ENCODE measurements around the gene LGMN. TPM values are rescaled to one million over a fixed set of nuclear protein-coding genes. Genes with fewer than 3 reads are reported as not detected.
A peak's percentile ranks its signal among the peaks of the same experiment; 100 is the strongest.

LGMN gene
- total and polyA plus RNA-seq, 3 experiments from 2014 or later: 6.0 to 7.0 (median 7.0) TPM

GRCh38 chr14:92660571-92660970 is 87.9 kb downstream of the LGMN start:
- Mint-ChIP-seq H3K36me3 (peaks cover 4 to 92% (median 43%) of the 10 kb centered on the region in 3 donors), H3K27me3 (no peaks in the 10 kb centered on the region), H3K4me3 (peak overlapping the region in 1 of 7 donors; percentile 35), H3K27ac (peak overlapping the region in 7 of 8 donors; percentile 54 to 86 (median 75)), H3K4me1 (peaks cover 71 to 86% (median 75%) of the 10 kb centered on the region in 3 donors), H3K9me3 (no peaks in the 10 kb centered on the region)
- Histone ChIP-seq H3K4me1 (ENCODE audit: insufficient read depth, low read length) (peaks cover 90% of the 10 kb centered on the region), H3K36me3 (ENCODE audit: insufficient read depth, low read length) (peaks cover 48% of the 10 kb centered on the region), H3K27ac (ENCODE audit: low read depth, low read length) (no peak overlapping the region), H3K4me3 (ENCODE audit: low read length) (no peak overlapping the region), H3K27me3 (ENCODE audit: insufficient read depth, low read length, poor library complexity, severe bottlenecking) (no peaks in the 10 kb centered on the region), H3K9me3 (ENCODE audit: low read length) (no peaks in the 10 kb centered on the region)
- ChIA-PET POLR2A (no interaction called here), CTCF (no interaction called here)
- DNase-seq: peak in 1 of 5 donors; percentile 25

GRCh38 chr14:92659765-92660561 is 88.5 kb downstream of the LGMN start:
- CTCF ChIA-PET: interaction anchor here (1.4 kb wide), 1 partner anchor 9 kb away, joined by 4 read pairs; no protein-coding TSS in a partner anchor
- H3K36me3 ChIP-seq (ENCODE audit: insufficient read depth, low read length): peaks cover 45% of the 10 kb centered on the region
- no peaks in the 10 kb centered on the region for H3K27me3 ChIP-seq (ENCODE audit: insufficient read depth, low read length, poor library complexity, severe bottlenecking)
- H3K4me3 Mint-ChIP-seq: peak overlapping the region in 2 of 7 donors; percentile 3 to 35
- peak in 1 of 5 donors; percentile 10 for DNase-seq
- H3K27me3 Mint-ChIP-seq: no peaks in the 10 kb centered on the region
- POLR2A ChIA-PET: no interaction called here
- H3K4me1 ChIP-seq (ENCODE audit: insufficient read depth, low read length): peaks cover 90% of the 10 kb centered on the region
- peaks cover 8 to 93% (median 47%) of the 10 kb centered on the region in 3 donors for H3K36me3 Mint-ChIP-seq
- peaks cover 74 to 89% (median 77%) of the 10 kb centered on the region in 3 donors for H3K4me1 Mint-ChIP-seq
- H3K27ac Mint-ChIP-seq: peak overlapping the region; percentile 37 to 97 (median 78)
- H3K9me3 Mint-ChIP-seq: no peaks in the 10 kb centered on the region
- H3K9me3 ChIP-seq (ENCODE audit: low read length): no peaks in the 10 kb centered on the region
- no peak overlapping the region for H3K4me3 ChIP-seq (ENCODE audit: low read length)
- peak overlapping the region; percentile 14 for H3K27ac ChIP-seq (ENCODE audit: low read depth, low read length)

GRCh38 chr14:92658684-92659083 is 89.7 kb downstream of the LGMN start:
- Mint-ChIP-seq H3K27me3 (no peaks in the 10 kb centered on the region), H3K27ac (peak overlapping the region; percentile 65 to 97 (median 83)), H3K36me3 (peaks cover 8 to 87% (median 44%) of the 10 kb centered on the region in 3 donors), H3K9me3 (no peaks in the 10 kb centered on the region), H3K4me1 (peaks cover 74 to 90% (median 75%) of the 10 kb centered on the region in 3 donors), H3K4me3 (peak overlapping the region in 2 of 7 donors; percentile 25 to 45)
- H3K4me1 ChIP-seq (ENCODE audit: insufficient read depth, low read length): peaks cover 81% of the 10 kb centered on the region
- H3K36me3 ChIP-seq (ENCODE audit: insufficient read depth, low read length): peaks cover 40% of the 10 kb centered on the region
- DNase-seq: no peak
- H3K4me3 ChIP-seq (ENCODE audit: low read length): no peak overlapping the region
- H3K27ac ChIP-seq (ENCODE audit: low read depth, low read length): no peak overlapping the region
- H3K27me3 ChIP-seq (ENCODE audit: insufficient read depth, low read length, poor library complexity, severe bottlenecking): no peaks in the 10 kb centered on the region
- ChIA-PET POLR2A (no interaction called here), CTCF (interaction anchor here (1.4 kb wide), 1 partner anchor 8 kb away, joined by 4 read pairs; no protein-coding TSS in a partner anchor)
- H3K9me3 ChIP-seq (ENCODE audit: low read length): no peaks in the 10 kb centered on the region

GRCh38 chr14:92658160-92658559 is 90.3 kb downstream of the LGMN start:
- Mint-ChIP-seq H3K4me3 (peak overlapping the region in 5 of 7 donors; percentile 5 to 45 (median 40)), H3K27me3 (no peaks in the 10 kb centered on the region), H3K36me3 (peaks cover 13 to 87% (median 43%) of the 10 kb centered on the region in 3 donors), H3K9me3 (no peaks in the 10 kb centered on the region), H3K4me1 (peaks cover 78 to 93% (median 79%) of the 10 kb centered on the region in 3 donors), H3K27ac (peak overlapping the region; percentile 41 to 95 (median 81))
- no peaks in the 10 kb centered on the region for H3K9me3 ChIP-seq (ENCODE audit: low read length)
- peaks cover 37% of the 10 kb centered on the region for H3K36me3 ChIP-seq (ENCODE audit: insufficient read depth, low read length)
- no peak overlapping the region for H3K4me3 ChIP-seq (ENCODE audit: low read length)
- H3K4me1 ChIP-seq (ENCODE audit: insufficient read depth, low read length): peaks cover 76% of the 10 kb centered on the region
- peak in 1 of 5 donors; percentile 39 for DNase-seq
- no peak overlapping the region for H3K27ac ChIP-seq (ENCODE audit: low read depth, low read length)
- H3K27me3 ChIP-seq (ENCODE audit: insufficient read depth, low read length, poor library complexity, severe bottlenecking): no peaks in the 10 kb centered on the region
- ChIA-PET CTCF (no interaction called here), POLR2A (no interaction called here)

GRCh38 chr14:92657457-92658142 is 90.8 kb downstream of the LGMN start:
- Histone ChIP-seq H3K27me3 (ENCODE audit: insufficient read depth, low read length, poor library complexity, severe bottlenecking) (no peaks in the 10 kb centered on the region), H3K4me1 (ENCODE audit: insufficient read depth, low read length) (peaks cover 70% of the 10 kb centered on the region), H3K9me3 (ENCODE audit: low read length) (no peaks in the 10 kb centered on the region), H3K27ac (ENCODE audit: low read depth, low read length) (no peak overlapping the region), H3K36me3 (ENCODE audit: insufficient read depth, low read length) (peaks cover 35% of the 10 kb centered on the region), H3K4me3 (ENCODE audit: low read length) (no peak overlapping the region)
- peak in 1 of 5 donors; percentile 39 for DNase-seq
- no peaks in the 10 kb centered on the region for H3K27me3 Mint-ChIP-seq
- H3K9me3 Mint-ChIP-seq: no peaks in the 10 kb centered on the region
- POLR2A ChIA-PET: no interaction called here
- H3K27ac Mint-ChIP-seq: peak overlapping the region in 7 of 8 donors; percentile 63 to 95 (median 89)
- CTCF ChIA-PET: interaction anchor here (0.7 kb wide), 1 partner anchor 88 kb away, joined by 3 read pairs; no protein-coding TSS in a partner anchor
- H3K36me3 Mint-ChIP-seq: peaks cover 13 to 83% (median 39%) of the 10 kb centered on the region in 3 donors
- peaks cover 76 to 95% (median 79%) of the 10 kb centered on the region in 3 donors for H3K4me1 Mint-ChIP-seq
- peak overlapping the region in 5 of 7 donors; percentile 23 to 58 (median 37) for H3K4me3 Mint-ChIP-seq

GRCh38 chr14:92656306-92657081 is 91.9 kb downstream of the LGMN start:
- POLR2A ChIA-PET: no interaction called here
- H3K4me1 Mint-ChIP-seq: peaks cover 77 to 95% (median 80%) of the 10 kb centered on the region in 3 donors
- H3K27ac Mint-ChIP-seq: peak overlapping the region; percentile 65 to 99 (median 88)
- peaks cover 65% of the 10 kb centered on the region for H3K4me1 ChIP-seq (ENCODE audit: insufficient read depth, low read length)
- H3K9me3 ChIP-seq (ENCODE audit: low read length): no peaks in the 10 kb centered on the region
- DNase-seq: peak in 1 of 5 donors; percentile 43
- H3K27ac ChIP-seq (ENCODE audit: low read depth, low read length): no peak overlapping the region
- CTCF ChIA-PET: interaction anchor here (0.7 to 1.4 kb wide), 4 partner anchors 43 to 109 kb away, joined by 3 read pairs; no protein-coding TSS in a partner anchor
- peak overlapping the region; percentile 64 for H3K4me3 ChIP-seq (ENCODE audit: low read length)
- peaks cover 0 to 1% of the 10 kb centered on the region in 2 donors for H3K27me3 Mint-ChIP-seq
- H3K36me3 ChIP-seq (ENCODE audit: insufficient read depth, low read length): peaks cover 25% of the 10 kb centered on the region
- H3K9me3 Mint-ChIP-seq: no peaks in the 10 kb centered on the region
- H3K4me3 Mint-ChIP-seq: peak overlapping the region; percentile 49 to 95 (median 76)
- H3K36me3 Mint-ChIP-seq: peaks cover 13 to 78% (median 34%) of the 10 kb centered on the region in 3 donors
- no peaks in the 10 kb centered on the region for H3K27me3 ChIP-seq (ENCODE audit: insufficient read depth, low read length, poor library complexity, severe bottlenecking)

- peaks cover 19% of the 10 kb centered on the region for H3K36me3 ChIP-seq (ENCODE audit: insufficient read depth, low read length)
- H3K9me3 ChIP-seq (ENCODE audit: low read length): no peaks in the 10 kb centered on the region
- peaks cover 63% of the 10 kb centered on the region for H3K4me1 ChIP-seq (ENCODE audit: insufficient read depth, low read length)
- peak in 1 of 5 donors; percentile 41 for DNase-seq
- H3K27ac ChIP-seq (ENCODE audit: low read depth, low read length): no peak overlapping the region
- H3K27me3 Mint-ChIP-seq: peaks cover 0 to 3% of the 10 kb centered on the region in 2 donors
- ChIA-PET CTCF (interaction anchor here (1.3 to 1.4 kb wide), 2 partner anchors 66 to 108 kb away, joined by 3 read pairs; no protein-coding TSS in a partner anchor), POLR2A (no interaction called here)
- peak overlapping the region; percentile 64 for H3K4me3 ChIP-seq (ENCODE audit: low read length)
- H3K4me1 Mint-ChIP-seq: peaks cover 80 to 97% (median 83%) of the 10 kb centered on the region in 3 donors
- H3K27me3 ChIP-seq (ENCODE audit: insufficient read depth, low read length, poor library complexity, severe bottlenecking): no peaks in the 10 kb centered on the region
- H3K27ac Mint-ChIP-seq: peak overlapping the region; percentile 65 to 99 (median 88)
- peaks cover 13 to 73% (median 31%) of the 10 kb centered on the region in 3 donors for H3K36me3 Mint-ChIP-seq
- H3K9me3 Mint-ChIP-seq: no peaks in the 10 kb centered on the region
- peak overlapping the region; percentile 49 to 95 (median 76) for H3K4me3 Mint-ChIP-seq
Measured at GRCh38 chr14:92655419-92656201, 92.8 kb downstream of the LGMN start.

Measured in CD8-positive, alpha-beta memory T cell (primary cell).